ENCODE measurements around the gene PSMG4. TPM values are rescaled to one million over a fixed set of nuclear protein-coding genes. Genes with fewer than 3 reads are reported as not detected.

PSMG4 gene
- total RNA-seq, 4 donors from 2014 or later: 10.1 to 22.7 (median 16.7) TPM

DNA sequence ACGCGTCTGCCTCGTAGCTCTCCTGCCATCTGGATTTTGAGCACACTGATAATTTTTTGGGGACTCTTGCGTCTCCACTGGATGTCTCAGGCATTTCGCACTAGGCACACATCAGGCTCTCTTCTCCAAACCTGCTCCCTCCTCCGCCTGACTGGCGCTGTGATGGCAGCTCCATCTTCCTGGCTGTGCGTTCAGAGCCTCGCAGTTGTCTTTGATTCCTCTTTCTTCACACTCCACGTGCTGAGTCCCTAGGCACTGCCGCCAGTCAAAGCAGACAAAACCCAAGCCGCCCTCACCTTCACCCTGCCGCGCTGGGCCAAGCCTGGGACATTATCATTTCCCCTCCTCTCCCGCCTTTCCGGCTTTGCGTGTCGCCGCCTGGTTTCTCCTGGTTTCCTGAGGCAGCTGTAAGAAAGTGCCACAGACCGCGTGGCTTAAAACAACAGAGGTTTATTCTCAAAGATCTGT is 778 bp downstream of the PSMG4 start:
- Histone ChIP-seq H3K27me3 (no peaks in the 10 kb centered on the region), H3K9me3 (no peaks in the 10 kb centered on the region), H3K27ac (peak overlapping the region; percentile 82 to 87 (median 86)), H3K36me3 (peaks cover 0 to 3% (median 0%) of the 10 kb centered on the region in 4 donors), H3K4me3 (peak overlapping the region; percentile 71 to 90 (median 88)), H3K4me1 (peaks cover 15 to 26% (median 23%) of the 10 kb centered on the region in 4 donors)
- no peak for TF ChIP-seq POLR2AphosphoS5 (IDR thresholded peaks at IDR 0.05)
- intact Hi-C loops (cut with DNase I; ENCODE audit: low total_unique reads): no loop called here
- in situ Hi-C loops (cut with MboI; ENCODE audit: low pct_ligation_motif_present in 1 of 4, low pct_unique_long_range_greater_than_20kb in 1 of 4, low sequenced_read_pairs in 3 of 4): loop anchor here in 1 of 4 donors (10.0 kb wide), 1 partner anchor 135 kb away; no protein-coding TSS in a partner anchor
- WGBS, 2 donors (ENCODE audit: low coverage in 1 of 2): 1% methylated on average over 21 of the region's 21 CpGs; no CpG with 5 or more reads in 1 of the 2 donors
- DNase-seq: peak; percentile 49

DNA sequence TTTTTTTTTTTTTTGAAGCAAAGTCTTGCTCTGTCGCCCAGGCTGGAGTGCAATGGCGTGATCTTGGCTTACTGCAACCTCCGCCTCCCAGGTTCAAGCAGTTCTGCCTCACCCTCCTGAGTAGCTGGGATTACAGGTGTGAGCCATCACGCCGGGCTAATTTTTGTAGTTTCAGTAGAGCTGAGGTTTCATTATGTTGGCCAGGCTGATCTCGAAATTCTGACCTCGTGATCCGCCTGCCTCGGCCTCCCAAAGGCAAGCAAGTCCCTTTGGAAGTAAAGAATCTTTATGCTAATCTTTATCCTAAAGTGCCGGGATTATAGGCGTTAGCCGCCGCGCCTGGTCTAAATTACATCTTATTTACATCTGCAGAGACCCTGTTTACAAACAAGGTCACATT is 1.5 kb downstream of the PSMG4 start:
- no peaks in the 10 kb centered on the region for H3K9me3 ChIP-seq
- H3K36me3 ChIP-seq: peaks cover 0 to 3% (median 0%) of the 10 kb centered on the region in 4 donors
- H3K27me3 ChIP-seq: no peaks in the 10 kb centered on the region
- intact Hi-C loops (cut with DNase I; ENCODE audit: low total_unique reads) (no loop called here), in situ Hi-C loops (cut with MboI; ENCODE audit: low pct_ligation_motif_present in 1 of 4, low pct_unique_long_range_greater_than_20kb in 1 of 4, low sequenced_read_pairs in 3 of 4) (no loop called here)
- 78% methylated on average over 14 of the region's 14 CpGs; no CpG with 5 or more reads in 1 of the 2 donors for WGBS, 2 donors (ENCODE audit: low coverage in 1 of 2)
- peaks cover 15 to 26% (median 23%) of the 10 kb centered on the region in 4 donors for H3K4me1 ChIP-seq
- no peak for DNase-seq
- H3K4me3 ChIP-seq: no peak overlapping the region
- no peak overlapping the region for H3K27ac ChIP-seq
- TF ChIP-seq, protein P1, sequence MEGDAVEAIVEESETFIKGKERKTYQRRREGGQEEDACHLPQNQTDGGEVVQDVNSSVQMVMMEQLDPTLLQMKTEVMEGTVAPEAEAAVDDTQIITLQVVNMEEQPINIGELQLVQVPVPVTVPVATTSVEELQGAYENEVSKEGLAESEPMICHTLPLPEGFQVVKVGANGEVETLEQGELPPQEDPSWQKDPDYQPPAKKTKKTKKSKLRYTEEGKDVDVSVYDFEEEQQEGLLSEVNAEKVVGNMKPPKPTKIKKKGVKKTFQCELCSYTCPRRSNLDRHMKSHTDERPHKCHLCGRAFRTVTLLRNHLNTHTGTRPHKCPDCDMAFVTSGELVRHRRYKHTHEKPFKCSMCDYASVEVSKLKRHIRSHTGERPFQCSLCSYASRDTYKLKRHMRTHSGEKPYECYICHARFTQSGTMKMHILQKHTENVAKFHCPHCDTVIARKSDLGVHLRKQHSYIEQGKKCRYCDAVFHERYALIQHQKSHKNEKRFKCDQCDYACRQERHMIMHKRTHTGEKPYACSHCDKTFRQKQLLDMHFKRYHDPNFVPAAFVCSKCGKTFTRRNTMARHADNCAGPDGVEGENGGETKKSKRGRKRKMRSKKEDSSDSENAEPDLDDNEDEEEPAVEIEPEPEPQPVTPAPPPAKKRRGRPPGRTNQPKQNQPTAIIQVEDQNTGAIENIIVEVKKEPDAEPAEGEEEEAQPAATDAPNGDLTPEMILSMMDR (IDR thresholded peaks at IDR 0.05): no peak
- TF ChIP-seq POLR2A (IDR thresholded peaks at IDR 0.05) (no peak), POLR2AphosphoS5 (IDR thresholded peaks at IDR 0.05) (no peak), EP300 (IDR thresholded peaks at IDR 0.05; ENCODE audit: low read depth) (no peak)

DNA sequence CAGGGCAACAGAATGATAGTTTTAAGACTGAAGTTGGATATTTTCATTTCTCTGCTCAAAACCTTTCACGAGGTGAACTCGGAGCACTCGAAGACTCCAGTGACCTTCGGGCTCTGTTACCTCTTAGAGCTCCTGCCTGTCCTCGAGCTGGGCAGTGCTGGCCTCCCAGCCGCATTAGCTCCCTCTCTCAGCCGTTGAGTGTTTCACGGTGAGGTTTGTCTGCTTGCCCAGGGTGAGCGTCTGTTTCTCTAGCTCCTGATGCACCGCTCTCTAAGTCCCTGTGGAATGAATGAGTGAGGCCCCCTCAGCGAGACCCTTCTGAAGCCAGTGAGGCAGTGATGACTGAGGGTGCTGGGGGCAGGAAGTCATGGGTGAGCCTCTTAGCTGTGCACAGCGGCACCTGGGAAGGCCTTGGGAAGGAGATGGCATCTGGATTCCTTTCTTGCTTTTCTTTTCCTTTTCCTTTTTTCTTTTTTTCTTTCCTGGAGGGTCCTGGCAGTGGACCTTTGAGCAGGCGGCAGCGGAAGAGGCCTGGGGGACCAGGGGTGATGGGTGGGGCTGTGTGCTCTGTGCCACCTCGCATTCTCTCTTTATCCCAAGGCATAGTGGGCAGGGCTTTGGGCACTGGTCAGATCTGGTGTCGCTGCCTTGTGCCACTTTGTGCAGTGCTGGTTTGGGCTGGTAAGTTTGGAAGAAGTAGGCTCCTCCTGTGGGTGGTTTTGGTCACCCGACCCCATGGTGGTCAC is 2.2 kb downstream of the PSMG4 start:
- WGBS, 2 donors (ENCODE audit: low coverage in 1 of 2): 61 to 84% methylated on average over 3 to 17 of the region's 17 CpGs
- Histone ChIP-seq H3K27me3 (no peaks in the 10 kb centered on the region), H3K9me3 (no peaks in the 10 kb centered on the region), H3K4me1 (peaks cover 15 to 26% (median 23%) of the 10 kb centered on the region in 4 donors), H3K27ac (no peak overlapping the region), H3K36me3 (peaks cover 0 to 3% (median 0%) of the 10 kb centered on the region in 4 donors), H3K4me3 (no peak overlapping the region)
- DNase-seq: no peak
- intact Hi-C loops (cut with DNase I; ENCODE audit: low total_unique reads): no loop called here
- TF ChIP-seq EP300 (IDR thresholded peaks at IDR 0.05; ENCODE audit: low read depth): no peak
- TF ChIP-seq, protein P1 (IDR thresholded peaks at IDR 0.05): no peak
- TF ChIP-seq POLR2A (IDR thresholded peaks at IDR 0.05): no peak
- TF ChIP-seq POLR2AphosphoS5 (IDR thresholded peaks at IDR 0.05): no peak
- in situ Hi-C loops (cut with MboI; ENCODE audit: low pct_ligation_motif_present in 1 of 4, low pct_unique_long_range_greater_than_20kb in 1 of 4, low sequenced_read_pairs in 3 of 4): no loop called here

DNA sequence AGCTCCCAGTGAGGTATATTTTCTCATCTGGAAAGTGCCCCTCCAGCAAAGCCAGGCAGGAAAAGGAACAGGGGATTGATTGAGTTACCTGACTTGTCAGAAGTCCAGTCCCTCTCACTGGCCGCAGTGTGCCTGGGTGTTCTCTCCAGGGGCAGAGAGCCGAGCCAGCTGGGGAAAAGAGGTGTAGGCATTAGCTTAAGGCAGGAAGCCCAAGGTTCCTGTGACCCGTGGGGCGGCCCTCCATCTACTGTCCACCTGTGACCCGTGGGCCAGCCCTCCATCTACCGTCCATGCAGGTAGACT is 2.7 kb downstream of the PSMG4 start:
- TF ChIP-seq, protein P1 (IDR thresholded peaks at IDR 0.05): no peak
- TF ChIP-seq POLR2A (IDR thresholded peaks at IDR 0.05) (no peak), EP300 (IDR thresholded peaks at IDR 0.05; ENCODE audit: low read depth) (no peak), POLR2AphosphoS5 (IDR thresholded peaks at IDR 0.05) (no peak)
- Histone ChIP-seq H3K36me3 (peaks cover 0 to 3% (median 0%) of the 10 kb centered on the region in 4 donors), H3K4me1 (peaks cover 15 to 26% (median 23%) of the 10 kb centered on the region in 4 donors), H3K4me3 (no peak overlapping the region), H3K9me3 (no peaks in the 10 kb centered on the region), H3K27ac (no peak overlapping the region), H3K27me3 (no peaks in the 10 kb centered on the region)
- intact Hi-C loops (cut with DNase I; ENCODE audit: low total_unique reads): no loop called here
- DNase-seq: no peak
- whole genome bisulfite sequencing, 2 donors (ENCODE audit: low coverage in 1 of 2): 59% methylated on average over 4 of the region's 6 CpGs; no CpG with 5 or more reads in 1 of the 2 donors
- in situ Hi-C loops (cut with MboI; ENCODE audit: low pct_ligation_motif_present in 1 of 4, low pct_unique_long_range_greater_than_20kb in 1 of 4, low sequenced_read_pairs in 3 of 4): no loop called here

Data from transverse colon (tissue), 4 donors.